ENCODE measurements around the gene KIRREL1. TPM values are rescaled to one million over a fixed set of nuclear protein-coding genes. Genes with fewer than 3 reads are reported as not detected.

KIRREL1 gene
- total and polyA plus RNA-seq, 2 experiments from 2014 or later, result 5.1 to 35.2 TPM

- no peak for DNase-seq (ENCODE audit: low spot score)
- H3K9me2 ChIP-seq (ENCODE audit: insufficient read depth), result no peaks in the 10 kb centered on the region
- peaks cover 4% of the 10 kb centered on the region for H3F3A ChIP-seq (replicated peaks; ENCODE audit: low read depth)
- H4K20me1 ChIP-seq (replicated peaks; ENCODE audit: insufficient read depth), result no peaks in the 10 kb centered on the region
- no peak overlapping the region for H3K27ac ChIP-seq (ENCODE audit: low read depth)
- peaks cover 12% of the 10 kb centered on the region for H3K27me3 Mint-ChIP-seq (ENCODE audit: insufficient read depth, low read depth, poor library complexity)
- ATAC-seq, result no peak
- peaks cover 5% of the 10 kb centered on the region for H3K36me3 ChIP-seq (ENCODE audit: insufficient read depth)
- no peaks in the 10 kb centered on the region for H3K27me3 ChIP-seq (ENCODE audit: insufficient read depth)
- TF ChIP-seq, protein P1, sequence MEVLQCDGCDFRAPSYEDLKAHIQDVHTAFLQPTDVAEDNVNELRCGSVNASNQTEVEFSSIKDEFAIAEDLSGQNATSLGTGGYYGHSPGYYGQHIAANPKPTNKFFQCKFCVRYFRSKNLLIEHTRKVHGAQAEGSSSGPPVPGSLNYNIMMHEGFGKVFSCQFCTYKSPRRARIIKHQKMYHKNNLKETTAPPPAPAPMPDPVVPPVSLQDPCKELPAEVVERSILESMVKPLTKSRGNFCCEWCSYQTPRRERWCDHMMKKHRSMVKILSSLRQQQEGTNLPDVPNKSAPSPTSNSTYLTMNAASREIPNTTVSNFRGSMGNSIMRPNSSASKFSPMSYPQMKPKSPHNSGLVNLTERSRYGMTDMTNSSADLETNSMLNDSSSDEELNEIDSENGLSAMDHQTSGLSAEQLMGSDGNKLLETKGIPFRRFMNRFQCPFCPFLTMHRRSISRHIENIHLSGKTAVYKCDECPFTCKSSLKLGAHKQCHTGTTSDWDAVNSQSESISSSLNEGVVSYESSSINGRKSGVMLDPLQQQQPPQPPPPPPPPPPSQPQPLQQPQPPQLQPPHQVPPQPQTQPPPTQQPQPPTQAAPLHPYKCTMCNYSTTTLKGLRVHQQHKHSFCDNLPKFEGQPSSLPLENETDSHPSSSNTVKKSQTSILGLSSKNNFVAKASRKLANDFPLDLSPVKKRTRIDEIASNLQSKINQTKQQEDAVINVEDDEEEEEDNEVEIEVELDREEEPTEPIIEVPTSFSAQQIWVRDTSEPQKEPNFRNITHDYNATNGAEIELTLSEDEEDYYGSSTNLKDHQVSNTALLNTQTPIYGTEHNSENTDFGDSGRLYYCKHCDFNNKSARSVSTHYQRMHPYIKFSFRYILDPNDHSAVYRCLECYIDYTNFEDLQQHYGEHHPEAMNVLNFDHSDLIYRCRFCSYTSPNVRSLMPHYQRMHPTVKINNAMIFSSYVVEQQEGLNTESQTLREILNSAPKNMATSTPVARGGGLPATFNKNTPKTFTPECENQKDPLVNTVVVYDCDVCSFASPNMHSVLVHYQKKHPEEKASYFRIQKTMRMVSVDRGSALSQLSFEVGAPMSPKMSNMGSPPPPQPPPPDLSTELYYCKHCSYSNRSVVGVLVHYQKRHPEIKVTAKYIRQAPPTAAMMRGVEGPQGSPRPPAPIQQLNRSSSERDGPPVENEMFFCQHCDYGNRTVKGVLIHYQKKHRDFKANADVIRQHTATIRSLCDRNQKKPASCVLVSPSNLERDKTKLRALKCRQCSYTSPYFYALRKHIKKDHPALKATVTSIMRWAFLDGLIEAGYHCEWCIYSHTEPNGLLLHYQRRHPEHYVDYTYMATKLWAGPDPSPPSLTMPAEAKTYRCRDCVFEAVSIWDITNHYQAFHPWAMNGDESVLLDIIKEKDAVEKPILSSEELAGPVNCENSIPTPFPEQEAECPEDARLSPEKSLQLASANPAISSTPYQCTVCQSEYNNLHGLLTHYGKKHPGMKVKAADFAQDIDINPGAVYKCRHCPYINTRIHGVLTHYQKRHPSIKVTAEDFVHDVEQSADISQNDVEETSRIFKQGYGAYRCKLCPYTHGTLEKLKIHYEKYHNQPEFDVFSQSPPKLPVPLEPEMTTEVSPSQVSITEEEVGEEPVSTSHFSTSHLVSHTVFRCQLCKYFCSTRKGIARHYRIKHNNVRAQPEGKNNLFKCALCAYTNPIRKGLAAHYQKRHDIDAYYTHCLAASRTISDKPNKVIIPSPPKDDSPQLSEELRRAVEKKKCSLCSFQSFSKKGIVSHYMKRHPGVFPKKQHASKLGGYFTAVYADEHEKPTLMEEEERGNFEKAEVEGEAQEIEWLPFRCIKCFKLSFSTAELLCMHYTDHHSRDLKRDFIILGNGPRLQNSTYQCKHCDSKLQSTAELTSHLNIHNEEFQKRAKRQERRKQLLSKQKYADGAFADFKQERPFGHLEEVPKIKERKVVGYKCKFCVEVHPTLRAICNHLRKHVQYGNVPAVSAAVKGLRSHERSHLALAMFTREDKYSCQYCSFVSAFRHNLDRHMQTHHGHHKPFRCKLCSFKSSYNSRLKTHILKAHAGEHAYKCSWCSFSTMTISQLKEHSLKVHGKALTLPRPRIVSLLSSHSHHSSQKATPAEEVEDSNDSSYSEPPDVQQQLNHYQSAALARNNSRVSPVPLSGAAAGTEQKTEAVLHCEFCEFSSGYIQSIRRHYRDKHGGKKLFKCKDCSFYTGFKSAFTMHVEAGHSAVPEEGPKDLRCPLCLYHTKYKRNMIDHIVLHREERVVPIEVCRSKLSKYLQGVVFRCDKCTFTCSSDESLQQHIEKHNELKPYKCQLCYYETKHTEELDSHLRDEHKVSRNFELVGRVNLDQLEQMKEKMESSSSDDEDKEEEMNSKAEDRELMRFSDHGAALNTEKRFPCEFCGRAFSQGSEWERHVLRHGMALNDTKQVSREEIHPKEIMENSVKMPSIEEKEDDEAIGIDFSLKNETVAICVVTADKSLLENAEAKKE (CRISPR knock-in tag; IDR thresholded peaks at IDR 0.05), result no peak
- TF ChIP-seq EZH2phosphoT487 (IDR thresholded peaks at IDR 0.05; ENCODE audit: unreplicated experiment), result no peak
- no peak for TF ChIP-seq STAT1 (IDR thresholded peaks at IDR 0.05; ENCODE audit: unreplicated experiment)
- TF ChIP-seq, protein P2, sequence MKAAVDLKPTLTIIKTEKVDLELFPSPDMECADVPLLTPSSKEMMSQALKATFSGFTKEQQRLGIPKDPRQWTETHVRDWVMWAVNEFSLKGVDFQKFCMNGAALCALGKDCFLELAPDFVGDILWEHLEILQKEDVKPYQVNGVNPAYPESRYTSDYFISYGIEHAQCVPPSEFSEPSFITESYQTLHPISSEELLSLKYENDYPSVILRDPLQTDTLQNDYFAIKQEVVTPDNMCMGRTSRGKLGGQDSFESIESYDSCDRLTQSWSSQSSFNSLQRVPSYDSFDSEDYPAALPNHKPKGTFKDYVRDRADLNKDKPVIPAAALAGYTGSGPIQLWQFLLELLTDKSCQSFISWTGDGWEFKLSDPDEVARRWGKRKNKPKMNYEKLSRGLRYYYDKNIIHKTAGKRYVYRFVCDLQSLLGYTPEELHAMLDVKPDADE (IDR thresholded peaks at IDR 0.05), result no peak
- no peak for TF ChIP-seq JUNB (IDR thresholded peaks at IDR 0.05; ENCODE audit: unreplicated experiment)
- TF ChIP-seq, protein P3, sequence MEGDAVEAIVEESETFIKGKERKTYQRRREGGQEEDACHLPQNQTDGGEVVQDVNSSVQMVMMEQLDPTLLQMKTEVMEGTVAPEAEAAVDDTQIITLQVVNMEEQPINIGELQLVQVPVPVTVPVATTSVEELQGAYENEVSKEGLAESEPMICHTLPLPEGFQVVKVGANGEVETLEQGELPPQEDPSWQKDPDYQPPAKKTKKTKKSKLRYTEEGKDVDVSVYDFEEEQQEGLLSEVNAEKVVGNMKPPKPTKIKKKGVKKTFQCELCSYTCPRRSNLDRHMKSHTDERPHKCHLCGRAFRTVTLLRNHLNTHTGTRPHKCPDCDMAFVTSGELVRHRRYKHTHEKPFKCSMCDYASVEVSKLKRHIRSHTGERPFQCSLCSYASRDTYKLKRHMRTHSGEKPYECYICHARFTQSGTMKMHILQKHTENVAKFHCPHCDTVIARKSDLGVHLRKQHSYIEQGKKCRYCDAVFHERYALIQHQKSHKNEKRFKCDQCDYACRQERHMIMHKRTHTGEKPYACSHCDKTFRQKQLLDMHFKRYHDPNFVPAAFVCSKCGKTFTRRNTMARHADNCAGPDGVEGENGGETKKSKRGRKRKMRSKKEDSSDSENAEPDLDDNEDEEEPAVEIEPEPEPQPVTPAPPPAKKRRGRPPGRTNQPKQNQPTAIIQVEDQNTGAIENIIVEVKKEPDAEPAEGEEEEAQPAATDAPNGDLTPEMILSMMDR (conservative IDR thresholded peaks at IDR 0.05; ENCODE audit: low read depth in 2 of 2), result no peak
- no peak for TF ChIP-seq NANOG (IDR thresholded peaks at IDR 0.05; ENCODE audit: borderline replicate concordance)
- TF ChIP-seq REST (IDR thresholded peaks at IDR 0.05; ENCODE audit: unreplicated experiment), result no peak
- TF ChIP-seq POLR2AphosphoS5 (IDR thresholded peaks at IDR 0.05; ENCODE audit: low read depth), result no peak
- TF ChIP-seq ZNF331 (CRISPR knock-in tag; IDR thresholded peaks at IDR 0.05; ENCODE audit: low read depth), result no peak
- no peak for TF ChIP-seq EZH2 (IDR thresholded peaks at IDR 0.05; ENCODE audit: low read depth, unreplicated experiment)
- TF ChIP-seq ZNF114 (CRISPR knock-in tag; IDR thresholded peaks at IDR 0.05), result no peak
- peaks cover 27% of the 10 kb centered on the region for H3K9me3 Mint-ChIP-seq
- H3K36me3 Mint-ChIP-seq (ENCODE audit: low read depth), result peaks cover 22% of the 10 kb centered on the region
- no peaks in the 10 kb centered on the region for H3K79me2 ChIP-seq (replicated peaks; ENCODE audit: insufficient read depth)
- no peak overlapping the region for H3K4me3 Mint-ChIP-seq
- H3K4me3 ChIP-seq, result no peak overlapping the region
- no peak overlapping the region for H3K4me2 ChIP-seq
- H3K4me1 Mint-ChIP-seq, result peaks cover 28% of the 10 kb centered on the region
- no peak overlapping the region for H3K27ac Mint-ChIP-seq
- H2AFZ ChIP-seq, result no peak overlapping the region
- H3K4me1 ChIP-seq (ENCODE audit: insufficient read depth), result peaks cover 19% of the 10 kb centered on the region
Measured at GRCh38 chr1:157976888-157977287, 16.6 kb upstream of the KIRREL1 start.

Measured in GM23338 (cell line).